Gastroesophageal sphincter (tissue), 4 donors: ENCODE measurements around the gene HNF4A. TPM values are rescaled to one million over a fixed set of nuclear protein-coding genes. Genes with fewer than 3 reads are reported as not detected.
A peak's percentile ranks its signal among the peaks of the same experiment; 100 is the strongest.

Experiments
- ATAC-seq: fragments of 150-250 bp; one replicate; pipeline ENCODE4 v1.9.1; 2016; ENCODE audit warnings: mild to moderate bottlenecking, moderate library complexity
- H3K27ac ChIP-seq, 4 donors: fragments of 200-600 bp; sonication (generic) in 3 of 4; 1 replicate in 3 of 4; 2 replicates in 1 of 4; pipeline ENCODE4 v1.5.1; 2016 to 2019
- H3K27me3 ChIP-seq: fragments of 200-600 bp; sonication (generic); one replicate; pipeline ENCODE4 v1.5.1; 2019
- H3K36me3 ChIP-seq, 2 donors: fragments of 200-600 bp; sonication (generic); one replicate each; pipeline ENCODE4 v1.5.1; 2019; ENCODE audit warnings: control low read depth in 1 of 2
- H3K4me1 ChIP-seq, 3 donors: fragments of 200-600 bp; sonication (generic); 1 replicate in 2 of 3; 2 replicates in 1 of 3; pipeline ENCODE4 v1.5.1; 2016 to 2019; ENCODE audit warnings: control low read depth in 2 of 3
- H3K4me3 ChIP-seq, 2 donors: fragments of 200-600 bp; sonication (generic); one replicate each; pipeline ENCODE4 v1.5.1; 2019; ENCODE audit warnings: mild to moderate bottlenecking in 1 of 2, moderate library complexity in 1 of 2
- H3K9me3 ChIP-seq, 3 donors: fragments of 200-600 bp; sonication (generic); one replicate each; pipeline ENCODE4 v1.5.1; 2017 to 2019; ENCODE audit warnings: control low read depth in 2 of 3
- EP300 ChIP-seq: sonication (generic); formaldehyde crosslinking; IDR thresholded peaks from one replicate; pipeline ENCODE4 v1.6.1; 2017; ENCODE audit warnings: antibody characterized with exemption, mild to moderate bottlenecking
- POLR2A ChIP-seq, 2 donors: fragments of 450-650 bp; IDR thresholded peaks; one replicate each; pipeline ENCODE4 v1.6.1; 2017; ENCODE audit warnings: antibody characterized with exemption in 2 of 2, mild to moderate bottlenecking in 2 of 2, moderate library complexity in 1 of 2
- POLR2AphosphoS5 ChIP-seq: sonication (generic); formaldehyde crosslinking; IDR thresholded peaks from one replicate; pipeline ENCODE4 v1.6.1; 2017; ENCODE audit warnings: antibody characterized with exemption
- WGBS, 2 donors: methylation state at CpG; one replicate each; pipeline ENCODE4 v1.1.5; 2018; ENCODE audit warnings: low coverage in 1 of 2; 5-methylcytosine and 5-hydroxymethylcytosine counted together
- total RNA-seq, 4 donors: library from RNA; depleted of rRNA; stranded (reverse); fragments of >200 nt; gene quantifications; one replicate each; pipeline ENCODE4 v1.1.0, GENCODE V29; 2016
- TF ChIP-seq, protein P1 (sequence below), 4 experiments: fragments of 200-600 bp in 2 of 4; fragments of 450-650 bp in 2 of 4; sonication (generic) in 1 of 4; IDR thresholded peaks; one replicate each; pipeline ENCODE4 v1.5.1; 2017 to 2019; ENCODE audit warnings: antibody characterized with exemption in 4 of 4, mild to moderate bottlenecking in 2 of 4, moderate library complexity in 2 of 4

HNF4A gene
- not detected for total RNA-seq

DNA sequence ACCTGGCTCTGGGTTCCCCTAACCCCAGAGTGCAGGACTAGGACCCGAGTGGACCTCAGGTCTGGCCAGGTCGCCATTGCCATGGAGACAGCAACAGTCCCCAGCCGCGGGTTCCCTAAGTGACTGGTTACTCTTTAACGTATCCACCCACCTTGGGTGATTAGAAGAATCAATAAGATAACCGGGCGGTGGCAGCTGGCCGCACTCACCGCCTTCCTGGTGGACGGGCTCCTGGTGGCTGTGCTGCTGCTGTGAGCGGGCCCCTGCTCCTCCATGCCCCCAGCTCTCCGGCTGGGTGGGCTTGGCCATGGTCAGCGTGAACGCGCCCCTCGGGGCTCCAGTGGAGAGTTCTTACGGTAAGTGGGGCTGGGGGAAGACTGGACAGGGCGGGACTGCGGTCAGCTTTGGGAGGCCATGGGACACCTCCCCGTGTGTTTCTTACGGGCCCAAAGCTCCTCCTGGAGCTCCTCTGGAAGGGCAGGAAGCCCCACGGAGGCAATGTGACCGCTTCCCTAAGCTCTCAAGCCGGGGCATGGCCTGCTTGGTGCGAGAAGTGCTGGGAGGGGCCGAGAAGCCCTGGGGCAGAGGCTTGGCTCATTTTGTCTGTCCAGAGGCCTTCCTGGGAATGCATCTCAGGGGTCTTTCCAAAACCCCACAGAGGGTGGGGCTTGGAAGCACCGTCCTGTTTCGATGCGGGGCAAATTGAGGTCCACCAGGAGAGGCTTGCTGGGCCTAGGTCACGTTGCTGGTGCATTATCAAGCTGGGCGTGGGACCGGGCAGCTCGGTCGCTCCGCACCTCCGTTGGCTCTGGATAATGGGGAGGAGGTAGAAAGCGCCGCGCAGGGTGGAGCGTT lies at the start of gene HNF4A:
Gene HNF4A, plus strand, starts transcription at position 202 of the 855 bp plus-strand sequence. Its CDS starts 106 bp downstream, at position 308.
- WGBS, 2 donors: no CpG with 5 or more reads among the region's 40 CpGs
- Histone ChIP-seq H3K4me3 (no peak within 1 kb of the TSS), H3K9me3 (no peaks in the 10 kb centered on the region), H3K36me3 (no peaks in the 10 kb centered on the region), H3K27me3 (peaks cover 34% of the 10 kb centered on the region), H3K4me1 (peaks cover 0 to 3% (median 0%) of the 10 kb centered on the region in 3 donors), H3K27ac (no peak within 1 kb of the TSS)
- no peak for TF ChIP-seq EP300
- TF ChIP-seq, protein P1, sequence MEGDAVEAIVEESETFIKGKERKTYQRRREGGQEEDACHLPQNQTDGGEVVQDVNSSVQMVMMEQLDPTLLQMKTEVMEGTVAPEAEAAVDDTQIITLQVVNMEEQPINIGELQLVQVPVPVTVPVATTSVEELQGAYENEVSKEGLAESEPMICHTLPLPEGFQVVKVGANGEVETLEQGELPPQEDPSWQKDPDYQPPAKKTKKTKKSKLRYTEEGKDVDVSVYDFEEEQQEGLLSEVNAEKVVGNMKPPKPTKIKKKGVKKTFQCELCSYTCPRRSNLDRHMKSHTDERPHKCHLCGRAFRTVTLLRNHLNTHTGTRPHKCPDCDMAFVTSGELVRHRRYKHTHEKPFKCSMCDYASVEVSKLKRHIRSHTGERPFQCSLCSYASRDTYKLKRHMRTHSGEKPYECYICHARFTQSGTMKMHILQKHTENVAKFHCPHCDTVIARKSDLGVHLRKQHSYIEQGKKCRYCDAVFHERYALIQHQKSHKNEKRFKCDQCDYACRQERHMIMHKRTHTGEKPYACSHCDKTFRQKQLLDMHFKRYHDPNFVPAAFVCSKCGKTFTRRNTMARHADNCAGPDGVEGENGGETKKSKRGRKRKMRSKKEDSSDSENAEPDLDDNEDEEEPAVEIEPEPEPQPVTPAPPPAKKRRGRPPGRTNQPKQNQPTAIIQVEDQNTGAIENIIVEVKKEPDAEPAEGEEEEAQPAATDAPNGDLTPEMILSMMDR (IDR thresholded peaks at IDR 0.05): no peak
- TF ChIP-seq POLR2AphosphoS5: no peak
- no peak for TF ChIP-seq POLR2A (IDR thresholded peaks at IDR 0.05)
- ATAC-seq: no peak

- H3K27ac ChIP-seq: no peak overlapping the region
- no peak overlapping the region for H3K4me3 ChIP-seq
- peaks cover 2 to 29% (median 14%) of the 10 kb centered on the region in 3 donors for H3K4me1 ChIP-seq
- ATAC-seq: no peak
- no peaks in the 10 kb centered on the region for H3K27me3 ChIP-seq
- TF ChIP-seq, protein P1 (IDR thresholded peaks at IDR 0.05): no peak
- TF ChIP-seq POLR2A (IDR thresholded peaks at IDR 0.05): no peak
- peaks cover 0 to 33% of the 10 kb centered on the region in 2 donors for H3K36me3 ChIP-seq
- H3K9me3 ChIP-seq: no peaks in the 10 kb centered on the region
- WGBS, 2 donors: 50 to 72% methylated on average over 2 to 6 of the region's 9 CpGs
Measured at GRCh38 chr20:44306927-44307326, 48.6 kb upstream of the HNF4A start.

- Histone ChIP-seq H3K36me3 (peaks cover 0 to 20% of the 10 kb centered on the region in 2 donors), H3K4me3 (peak overlapping the region; percentile 83 to 84), H3K27ac (peak overlapping the region in 3 of 4 donors; percentile 74 to 85 (median 80)), H3K4me1 (peaks cover 2 to 29% (median 14%) of the 10 kb centered on the region in 3 donors), H3K9me3 (no peaks in the 10 kb centered on the region), H3K27me3 (no peaks in the 10 kb centered on the region)
- TF ChIP-seq POLR2A (IDR thresholded peaks at IDR 0.05) (no peak), POLR2AphosphoS5 (no peak), EP300 (no peak)
- TF ChIP-seq, protein P1 (IDR thresholded peaks at IDR 0.05): no peak
- peak; percentile 10 for ATAC-seq
- 0 to 1% methylated on average over 4 to 12 of the region's 17 CpGs for WGBS, 2 donors
Measured at GRCh38 chr20:44309763-44310663, 45.5 kb upstream of the HNF4A start.

- ATAC-seq: peak; percentile 97
- Histone ChIP-seq H3K36me3 (peaks cover 0 to 12% of the 10 kb centered on the region in 2 donors), H3K27ac (peak within 1 kb of the TSS in 3 of 4 donors; percentile 74 to 85 (median 80)), H3K4me3 (peak within 1 kb of the TSS; percentile 83 to 84), H3K4me1 (peaks cover 2 to 29% (median 14%) of the 10 kb centered on the region in 3 donors), H3K9me3 (no peaks in the 10 kb centered on the region), H3K27me3 (no peaks in the 10 kb centered on the region)
- TF ChIP-seq EP300 (no peak), POLR2AphosphoS5 (peak; percentile 90), POLR2A (IDR thresholded peaks at IDR 0.05) (peak; percentile 14 to 28)
- TF ChIP-seq, protein P1 (IDR thresholded peaks at IDR 0.05): peak; percentile 78 to 98 (median 94)
- 3 to 24% methylated on average over 3 to 7 of the region's 70 CpGs for WGBS, 2 donors
Measured at GRCh38 chr20:44310664-44311639, 44.5 kb upstream of the HNF4A start, which contains the start of gene FITM2. FITM2 (minus strand) TSS chr20:44311202; CDS start chr20:44311148, 54 bp downstream.
